Coronary artery (tissue), 2 donors: ENCODE results near the gene DNAI2.

Experiments
- DNase-seq: peaks from one replicate; pipeline ENCODE4 v3.0.0-alpha.2; 2017; ENCODE audit warnings: low spot score
- H3K27ac ChIP-seq, 2 donors: fragments of 200-600 bp; sonication (generic); one replicate each; pipeline ENCODE4 v1.5.1; 2016 to 2019
- H3K4me3 ChIP-seq: fragments of 200-600 bp; sonication (generic); 2 replicates; pipeline ENCODE4 v1.5.1; 2016; ENCODE audit warnings: mild to moderate bottlenecking, moderate library complexity
- CTCF ChIP-seq: fragments of 200-600 bp; sonication (generic); IDR thresholded peaks from one replicate; pipeline ENCODE4 v1.5.1; 2019; ENCODE audit warnings: antibody characterized with exemption

Gene DNAI2

GRCh38 chr17:74317071-74317470 is 43.0 kb downstream of the DNAI2 start:
- H3K27ac ChIP-seq: peak overlapping the region in 1 of 2 donors; percentile 9
- no peak overlapping the region for H3K4me3 ChIP-seq

GRCh38 chr17:74318391-74318790 is 44.4 kb downstream of the DNAI2 start:
- DNase-seq: no peak
- Histone ChIP-seq H3K27ac (no peak overlapping the region), H3K4me3 (no peak overlapping the region)
- TF ChIP-seq CTCF: no peak

More at GRCh38 chr17:74317071-74317470, 43.0 kb downstream of the DNAI2 start:
- TF ChIP-seq CTCF: no peak
- DNase-seq: no peak

GRCh38 chr17:74324521-74324920 is 50.5 kb downstream of the DNAI2 start:
- no peak for TF ChIP-seq CTCF
- Histone ChIP-seq H3K27ac (no peak overlapping the region), H3K4me3 (no peak overlapping the region)
- no peak for DNase-seq

GRCh38 chr17:74325376-74325742 is 51.3 kb downstream of the DNAI2 start:
- no peak for DNase-seq
- TF ChIP-seq CTCF: no peak
- Histone ChIP-seq H3K27ac (no peak overlapping the region), H3K4me3 (peak overlapping the region; percentile 70)

- TF ChIP-seq CTCF: no peak
- DNase-seq: no peak
- Histone ChIP-seq H3K27ac (no peak within 1 kb of the TSS), H3K4me3 (peak within 1 kb of the TSS; percentile 70)
Measured at GRCh38 chr17:74325743-74326379, 51.8 kb downstream of the DNAI2 start, which contains the start of gene KIF19. Gene KIF19 (plus strand): TSS chr17:74326226. CDS start chr17:74326350, 124 bp downstream.

GRCh38 chr17:74326506-74326905 is 52.5 kb downstream of the DNAI2 start:
- peak overlapping the region; percentile 70 for H3K4me3 ChIP-seq
- TF ChIP-seq CTCF: no peak
- no peak overlapping the region for H3K27ac ChIP-seq
- DNase-seq: no peak

GRCh38 chr17:74328487-74328886 is 54.5 kb downstream of the DNAI2 start:
- Histone ChIP-seq H3K4me3 (no peak overlapping the region), H3K27ac (no peak overlapping the region)
- TF ChIP-seq CTCF: no peak
- DNase-seq: no peak
